Measurements from ENCODE around the gene TECTA.

GRCh38 chr11:121068787-121069186 is 32.3 kb upstream of the TECTA start:
- no peak for TF ChIP-seq GABPB1 (CRISPR knock-in tag; IDR thresholded peaks at IDR 0.05)
- no peak for TF ChIP-seq CTCF (IDR thresholded peaks at IDR 0.05)
- TF ChIP-seq ZNF232 (CRISPR knock-in tag; IDR thresholded peaks at IDR 0.05), result no peak
- TF ChIP-seq USF2 (CRISPR knock-in tag; IDR thresholded peaks at IDR 0.05), result no peak
- no peak for TF ChIP-seq JUN (CRISPR knock-in tag; IDR thresholded peaks at IDR 0.05)

Measured in WTC11 (cell line).